Spleen (tissue), 11 donors: Measurements from ENCODE around the gene ERAP2. TPM values are rescaled to one million over a fixed set of nuclear protein-coding genes. Genes with fewer than 3 reads are reported as not detected.
"Not testable (repeated sequence)": the region's sequence is repeated elsewhere in the genome, so short reads cannot be mapped to it uniquely, and the experiment has no call there.

Experiments
- DNase-seq: peaks from one replicate; pipeline ENCODE4 v3.0.0-alpha.2; 2020
- H3K27ac ChIP-seq, 8 donors: fragments of 200-600 bp; sonication (generic) in 7 of 8; 1 replicate in 4 of 8; 2 replicates in 4 of 8; pipeline versions ENCODE4 v1.5.0 to v1.8.0; 2016 to 2021; ENCODE audit warnings: inconsistent platforms in 4 of 8, mild to moderate bottlenecking in 4 of 8, moderate library complexity in 1 of 8
- H3K27me3 ChIP-seq, 7 donors: fragments of 200-600 bp; sonication (generic) in 6 of 7; replicated peaks in 1 of 7; 1 replicate in 4 of 7; 2 replicates in 3 of 7; pipeline versions ENCODE4 v1.5.0 to v1.8.0; 2016 to 2021; ENCODE audit warnings: inconsistent platforms in 3 of 7, mild to moderate bottlenecking in 1 of 7
- H3K36me3 ChIP-seq, 6 donors: fragments of 200-600 bp; sonication (generic) in 5 of 6; 1 replicate in 4 of 6; 2 replicates in 2 of 6; pipeline versions ENCODE4 v1.5.0 to v1.8.0; 2016 to 2021; ENCODE audit warnings: inconsistent platforms in 2 of 6
- H3K4me1 ChIP-seq, 6 donors: fragments of 200-600 bp; sonication (generic) in 5 of 6; 1 replicate in 3 of 6; 2 replicates in 3 of 6; pipeline versions ENCODE4 v1.5.0 to v1.8.0; 2016 to 2021; ENCODE audit warnings: inconsistent platforms in 3 of 6
- H3K4me3 ChIP-seq, 8 donors: fragments of 200-600 bp; sonication (generic) in 7 of 8; 1 replicate in 4 of 8; 2 replicates in 4 of 8; pipeline versions ENCODE4 v1.5.0 to v1.8.0; 2016 to 2021; ENCODE audit warnings: inconsistent platforms in 4 of 8, mild to moderate bottlenecking in 4 of 8, moderate library complexity in 2 of 8
- H3K9me3 ChIP-seq, 8 donors: fragments of 200-600 bp; sonication (generic) in 7 of 8; 1 replicate in 4 of 8; 2 replicates in 4 of 8; pipeline versions ENCODE4 v1.5.0 to v1.8.0; 2016 to 2021; ENCODE audit warnings: inconsistent platforms in 4 of 8
- POLR2A ChIP-seq, 3 donors: fragments of 450-650 bp; IDR thresholded peaks; one replicate each; pipeline ENCODE4 v1.5.1; 2017; ENCODE audit warnings: antibody characterized with exemption in 3 of 3, mild to moderate bottlenecking in 1 of 3
- POLR2AphosphoS5 ChIP-seq, 3 donors: sonication (generic); formaldehyde crosslinking; IDR thresholded peaks; one replicate each; pipeline ENCODE4 v1.5.1; 2017; ENCODE audit warnings: antibody characterized with exemption in 3 of 3
- WGBS, 5 donors: extraction: QIAGEN DNeasy Blood & Tissue Kit in 3 of 5; methylation state at CpG; one replicate each; pipeline versions ENCODE4 v1.1.5 to v1.1.7; 2013 to 2018; 5-methylcytosine and 5-hydroxymethylcytosine counted together
- intact Hi-C: fragments of 100-400 bp; cut with DNase I; formaldehyde crosslinking; loops from one replicate; pipeline ENCODE4 v1.15.0; 2023; ENCODE audit warnings: low total_unique reads
- polyA plus RNA-seq, 3 donors: library from polyadenylated mRNA; stranded (reverse); fragments of 200-250 nt; gene quantifications; one replicate each; pipeline ENCODE4 v1.2.1, GENCODE V29; 2013
- total RNA-seq, 7 donors: library from RNA; depleted of rRNA in 3 of 7; stranded (reverse); fragments of >200 nt in 3 of 7; fragmentation: NEBNext Ultra II Directional in 4 of 7; extraction: Animal tissue kit (Norgen Biotek cat#: 25700) in 4 of 7; gene quantifications; one replicate each; pipeline versions ENCODE4 v1.1.0 to v1.2.1, GENCODE V29; 2016 to 2021
- TF ChIP-seq, protein P1 (sequence below), 11 experiments: fragments of 200-600 bp in 7 of 11; fragments of 450-650 bp in 4 of 11; sonication (generic) in 4 of 11; IDR thresholded peaks in 8 of 11; conservative IDR thresholded peaks in 3 of 11; 1 replicate in 7 of 11; 2 replicates in 4 of 11; pipeline versions ENCODE4 v1.4.0 to v1.8.0; 2016 to 2021; ENCODE audit warnings: antibody characterized with exemption in 11 of 11, inconsistent platforms in 4 of 11, mild to moderate bottlenecking in 1 of 11
- donor health status: healthy with polysubstance abuse.
- donor health status: DM: no; HTN: no; CAD: no; lungs with moderate emphysema.
- donor health status: DM: no; HTN: no; CAD: no.
- donor health status: Bipolar disorder and iron deficiency.
- donor health status: healthy.
- donor health status: DM: no; HTN: no; CAD: no.
- donor health status: DM: yes; HTN: yes; CAD: no.

Gene ERAP2
- total and polyA plus RNA-seq, 10 donors, result 10.6 to 91.8 (median 56.6) TPM

DNA sequence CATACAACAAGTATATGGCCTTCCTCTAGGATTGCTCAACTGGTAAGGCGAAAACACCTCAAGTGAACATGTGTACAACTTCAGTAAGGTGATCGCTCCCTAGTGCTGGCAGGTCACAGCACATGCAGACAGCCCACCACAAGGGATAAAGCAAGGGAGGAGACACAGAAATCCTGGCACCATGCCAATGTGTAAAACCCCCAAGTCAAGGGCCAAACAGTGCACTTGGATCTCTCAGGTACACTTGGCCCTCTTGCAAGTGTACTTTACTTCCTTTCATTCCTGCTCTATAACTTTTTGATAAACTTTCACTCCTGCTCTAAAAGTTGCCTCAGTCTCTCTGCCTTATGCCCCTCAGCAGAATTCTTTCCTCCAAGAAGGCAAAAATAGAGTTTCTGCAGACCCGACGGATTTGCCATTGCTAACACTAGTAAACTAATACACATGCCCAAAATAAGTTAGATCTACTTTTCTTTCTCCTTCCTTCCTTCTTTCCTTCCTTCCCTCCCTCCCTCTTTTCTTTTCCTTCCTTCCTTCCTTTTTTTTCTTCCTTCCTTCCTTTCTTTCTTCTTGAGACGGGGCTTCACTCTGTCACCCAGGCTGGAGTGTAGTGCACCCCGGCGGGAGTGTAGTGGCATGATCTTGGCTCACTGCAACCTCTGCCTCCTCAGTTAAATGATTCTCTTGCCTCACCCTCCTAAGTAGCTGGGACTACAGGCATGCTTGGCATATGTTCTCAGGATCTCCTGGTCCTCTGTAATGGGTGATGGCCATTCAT, 52.8 kb downstream of the ERAP2 start:
- intact Hi-C loops, result no loop called here
- TF ChIP-seq, protein P1, sequence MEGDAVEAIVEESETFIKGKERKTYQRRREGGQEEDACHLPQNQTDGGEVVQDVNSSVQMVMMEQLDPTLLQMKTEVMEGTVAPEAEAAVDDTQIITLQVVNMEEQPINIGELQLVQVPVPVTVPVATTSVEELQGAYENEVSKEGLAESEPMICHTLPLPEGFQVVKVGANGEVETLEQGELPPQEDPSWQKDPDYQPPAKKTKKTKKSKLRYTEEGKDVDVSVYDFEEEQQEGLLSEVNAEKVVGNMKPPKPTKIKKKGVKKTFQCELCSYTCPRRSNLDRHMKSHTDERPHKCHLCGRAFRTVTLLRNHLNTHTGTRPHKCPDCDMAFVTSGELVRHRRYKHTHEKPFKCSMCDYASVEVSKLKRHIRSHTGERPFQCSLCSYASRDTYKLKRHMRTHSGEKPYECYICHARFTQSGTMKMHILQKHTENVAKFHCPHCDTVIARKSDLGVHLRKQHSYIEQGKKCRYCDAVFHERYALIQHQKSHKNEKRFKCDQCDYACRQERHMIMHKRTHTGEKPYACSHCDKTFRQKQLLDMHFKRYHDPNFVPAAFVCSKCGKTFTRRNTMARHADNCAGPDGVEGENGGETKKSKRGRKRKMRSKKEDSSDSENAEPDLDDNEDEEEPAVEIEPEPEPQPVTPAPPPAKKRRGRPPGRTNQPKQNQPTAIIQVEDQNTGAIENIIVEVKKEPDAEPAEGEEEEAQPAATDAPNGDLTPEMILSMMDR (IDR thresholded peaks at IDR 0.05 in 8 of 11, conservative IDR thresholded peaks at IDR 0.05 in 3 of 11), result no peak
- TF ChIP-seq POLR2A (IDR thresholded peaks at IDR 0.05) (no peak), POLR2AphosphoS5 (IDR thresholded peaks at IDR 0.05) (no peak)

DNA sequence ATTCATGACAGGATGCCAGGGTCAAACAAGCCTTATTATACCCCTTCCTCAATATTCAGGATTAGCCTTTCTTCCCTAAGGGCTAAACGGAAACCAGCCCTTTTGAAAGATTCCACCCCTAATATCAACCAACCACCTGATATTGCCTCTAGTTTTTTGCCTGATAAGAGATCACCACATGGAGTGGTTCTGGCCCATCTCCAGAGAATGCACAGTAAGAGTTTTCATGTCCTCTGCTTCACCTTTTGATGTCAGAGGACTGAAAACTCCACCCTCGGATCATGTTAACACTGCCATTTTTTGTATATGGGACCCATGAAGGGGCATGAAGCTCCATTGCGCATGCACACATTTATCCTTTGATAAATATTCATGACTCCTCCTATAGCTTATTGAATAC, 53.8 kb downstream of the ERAP2 start:
- WGBS, 5 donors, result 83 to 91% (median 89%) methylated on average over 3 of the region's 3 CpGs
- intact Hi-C loops, result loop anchor here (5.0 to 10.0 kb wide), 2 partner anchors 45 to 123 kb away; partner anchors contain the start of gene ERAP1
- DNase-seq, result no peak
- peaks cover 24 to 76% (median 33%) of the 10 kb centered on the region in 6 donors for H3K4me1 ChIP-seq
- H3K27me3 ChIP-seq, result no peaks in the 10 kb centered on the region
- peaks cover 0 to 2% (median 0%) of the 10 kb centered on the region in 6 donors for H3K36me3 ChIP-seq
- H3K4me3 ChIP-seq, result no peak overlapping the region
- no peak for TF ChIP-seq POLR2A (IDR thresholded peaks at IDR 0.05)
- no peaks in the 10 kb centered on the region for H3K9me3 ChIP-seq
- no peak overlapping the region for H3K27ac ChIP-seq

More for the DNA sequence above, 52.8 kb downstream of the ERAP2 start:
- no peak for DNase-seq
- peaks cover 24 to 73% (median 31%) of the 10 kb centered on the region in 6 donors for H3K4me1 ChIP-seq
- no peaks in the 10 kb centered on the region for H3K27me3 ChIP-seq
- no peak overlapping the region for H3K4me3 ChIP-seq
- 84 to 89% (median 86%) methylated on average over 7 of the region's 7 CpGs for WGBS, 5 donors
- no peaks in the 10 kb centered on the region for H3K9me3 ChIP-seq
- H3K27ac ChIP-seq, result no peak overlapping the region
- H3K36me3 ChIP-seq, result peaks cover 0 to 5% (median 0%) of the 10 kb centered on the region in 6 donors

DNA sequence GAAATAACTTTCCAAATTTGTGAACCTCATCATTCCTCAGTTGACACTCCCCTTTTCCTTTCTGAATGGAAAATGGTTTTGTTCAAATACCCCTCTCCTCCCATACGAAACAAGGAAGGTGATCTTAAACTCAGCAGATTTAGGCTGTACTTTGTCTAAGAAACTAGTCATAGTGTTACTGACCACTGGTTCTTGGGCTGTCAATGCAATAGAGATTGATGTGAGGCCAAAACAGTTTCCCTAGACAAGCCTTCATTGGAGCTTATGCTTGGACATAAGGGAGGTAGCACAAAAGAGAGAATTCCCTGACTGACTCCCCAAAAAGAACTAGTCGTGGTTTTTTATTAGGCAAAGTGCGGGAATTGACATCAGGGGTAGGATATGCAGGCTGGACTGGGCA, 54.3 kb downstream of the ERAP2 start:
- no peaks in the 10 kb centered on the region for H3K9me3 ChIP-seq
- TF ChIP-seq, protein P1 (IDR thresholded peaks at IDR 0.05 in 8 of 11, conservative IDR thresholded peaks at IDR 0.05 in 3 of 11), result no peak
- TF ChIP-seq POLR2AphosphoS5 (IDR thresholded peaks at IDR 0.05) (no peak), POLR2A (IDR thresholded peaks at IDR 0.05) (no peak)
- no peaks in the 10 kb centered on the region for H3K27me3 ChIP-seq
- 94 to 99% (median 96%) methylated on average over 3 of the region's 3 CpGs for WGBS, 5 donors
- intact Hi-C loops, result loop anchor here (5.0 to 10.0 kb wide), 2 partner anchors 46 to 123 kb away; partner anchors contain the start of gene ERAP1
- peak overlapping the region in 1 of 8 donors; percentile 97 for H3K27ac ChIP-seq
- no peak for DNase-seq
- H3K4me3 ChIP-seq, result no peak overlapping the region
- peaks cover 24 to 75% (median 33%) of the 10 kb centered on the region in 6 donors for H3K4me1 ChIP-seq
- no peaks in the 10 kb centered on the region for H3K36me3 ChIP-seq

DNA sequence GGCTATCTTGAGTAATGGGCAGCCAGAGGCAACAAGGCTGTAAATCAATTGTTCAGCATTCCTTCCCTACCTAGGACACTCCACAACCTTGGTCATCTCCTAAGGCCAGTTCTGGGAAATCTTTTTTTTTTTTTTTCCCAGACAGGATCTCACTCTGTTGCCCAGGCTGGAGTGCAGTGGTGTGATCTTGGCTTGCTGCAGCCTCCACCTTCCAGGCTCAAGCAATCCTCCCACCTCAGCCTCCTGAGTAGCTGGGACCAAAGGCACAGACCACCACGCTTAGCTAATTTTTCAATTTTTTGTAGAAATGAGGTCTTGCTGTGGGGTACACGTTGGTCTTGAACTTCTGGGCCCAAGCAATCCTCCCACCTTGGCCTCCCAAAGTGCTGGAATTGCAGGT, 54.7 kb downstream of the ERAP2 start:
- peak overlapping the region in 4 of 8 donors; percentile 96 to 99 (median 97) for H3K27ac ChIP-seq
- not testable (repeated sequence) for H3K4me3 ChIP-seq, H3K36me3 ChIP-seq, H3K9me3 ChIP-seq, DNase-seq, H3K27me3 ChIP-seq
- intact Hi-C loops, result loop anchor here (5.0 to 10.0 kb wide), 2 partner anchors 46 to 124 kb away; partner anchors contain the start of gene ERAP1
- H3K4me1 ChIP-seq, result peaks cover 24 to 71% (median 33%) of the 10 kb centered on the region in 6 donors
- WGBS, 5 donors, result 88 to 97% (median 95%) methylated on average over 2 of the region's 2 CpGs

DNA sequence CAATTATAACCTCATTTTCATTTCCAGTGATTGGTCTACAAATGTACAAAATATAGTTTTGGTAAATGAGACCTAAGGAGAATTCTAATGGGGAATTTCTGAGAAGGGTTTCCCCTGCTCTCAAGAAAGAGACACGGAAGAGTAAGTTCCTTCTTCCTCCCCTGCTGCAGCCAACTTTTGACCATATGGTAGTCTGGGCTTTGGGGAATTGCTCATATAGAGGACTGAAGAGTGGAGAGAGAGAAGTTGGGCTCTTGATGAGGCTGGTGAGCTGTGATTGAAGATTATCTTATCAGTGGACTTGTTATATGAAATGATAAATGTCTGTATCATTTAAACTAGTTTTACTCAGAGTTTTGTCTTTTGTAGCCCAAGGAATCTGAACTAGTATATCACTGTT, 55.3 kb downstream of the ERAP2 start:
- no peak for DNase-seq
- peak overlapping the region in 5 of 8 donors; percentile 94 to 99 (median 97) for H3K27ac ChIP-seq
- no peaks in the 10 kb centered on the region for H3K9me3 ChIP-seq
- intact Hi-C loops, result loop anchor here (5.0 to 10.0 kb wide), 2 partner anchors 47 to 124 kb away; partner anchors contain the start of gene ERAP1
- TF ChIP-seq, protein P1 (IDR thresholded peaks at IDR 0.05 in 8 of 11, conservative IDR thresholded peaks at IDR 0.05 in 3 of 11), result no peak
- no peaks in the 10 kb centered on the region for H3K36me3 ChIP-seq
- peaks cover 24 to 66% (median 33%) of the 10 kb centered on the region in 6 donors for H3K4me1 ChIP-seq
- H3K4me3 ChIP-seq, result peak overlapping the region in 1 of 8 donors; percentile 83
- WGBS, 5 donors, result 18 to 39% (median 28%) methylated on average over 1 of the region's 1 CpG
- H3K27me3 ChIP-seq, result no peaks in the 10 kb centered on the region
